GM21717 (cell line): Measurements from ENCODE around the gene FLCN.
"Not testable (repeated sequence)": the region's sequence is repeated elsewhere in the genome, so short reads cannot be mapped to it uniquely, and the experiment has no call there.

ENCODE experiments used
- ATAC-seq: cut with Tn5 transposase; IDR thresholded peaks from one replicate; pipeline ENCODE4 v1.9.1; 2021; ENCODE audit warnings: mild to moderate bottlenecking, moderate library complexity; ENCODE audit not compliant: unreplicated experiment

Gene FLCN

GRCh38 chr17:17188586-17188985, 48.4 kb downstream of the FLCN start:
- no peak for ATAC-seq

DNA sequence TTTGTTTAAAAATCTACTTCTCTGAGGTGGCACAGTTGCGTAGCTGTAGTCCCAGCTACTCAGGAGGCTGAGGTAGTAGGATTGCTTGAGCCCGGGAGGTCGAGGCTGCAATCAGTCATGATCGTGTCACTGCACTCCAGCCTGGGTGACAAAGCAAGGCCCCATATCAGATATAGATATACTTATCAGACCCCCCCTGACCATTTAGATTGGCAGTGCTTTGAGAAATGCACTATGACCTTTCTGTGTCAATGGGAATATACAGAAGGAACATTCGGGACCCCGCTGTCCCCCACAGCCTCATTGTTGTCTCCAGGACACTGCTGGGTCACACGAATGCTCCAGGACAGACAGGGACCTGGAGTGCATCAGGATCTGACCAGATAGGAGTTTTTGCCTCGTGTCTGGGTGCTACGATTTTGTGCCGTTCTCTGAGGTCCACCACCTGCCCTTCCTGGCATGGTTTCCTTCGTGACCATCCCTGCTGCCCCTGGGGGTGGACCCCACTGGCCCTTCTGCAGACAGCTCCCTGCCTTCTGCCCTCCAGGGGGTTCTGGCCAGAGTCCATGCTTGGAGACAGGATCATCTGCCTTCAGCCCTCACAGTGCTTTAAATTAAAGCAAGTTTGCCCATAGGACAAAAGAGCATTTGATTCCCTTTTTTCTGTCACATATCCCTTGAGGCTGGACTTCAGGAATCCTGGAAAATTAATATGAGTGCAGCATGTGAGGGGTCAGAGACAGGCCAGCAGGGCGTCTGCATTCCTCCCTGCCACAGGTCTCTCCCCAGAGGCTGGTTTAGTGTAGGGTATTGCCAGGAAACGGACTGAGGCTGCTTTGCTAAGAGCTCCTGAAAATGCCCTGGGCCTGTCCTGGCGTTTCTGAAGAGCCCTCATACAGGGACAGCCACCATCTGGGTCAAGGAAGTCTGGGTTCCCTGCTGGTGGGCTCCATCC, 50.1 kb downstream of the FLCN start:
- ATAC-seq: no peak

- ATAC-seq: peak; percentile 64
Observed at GRCh38 chr17:17186051-17186450, 50.9 kb downstream of the FLCN start.

DNA sequence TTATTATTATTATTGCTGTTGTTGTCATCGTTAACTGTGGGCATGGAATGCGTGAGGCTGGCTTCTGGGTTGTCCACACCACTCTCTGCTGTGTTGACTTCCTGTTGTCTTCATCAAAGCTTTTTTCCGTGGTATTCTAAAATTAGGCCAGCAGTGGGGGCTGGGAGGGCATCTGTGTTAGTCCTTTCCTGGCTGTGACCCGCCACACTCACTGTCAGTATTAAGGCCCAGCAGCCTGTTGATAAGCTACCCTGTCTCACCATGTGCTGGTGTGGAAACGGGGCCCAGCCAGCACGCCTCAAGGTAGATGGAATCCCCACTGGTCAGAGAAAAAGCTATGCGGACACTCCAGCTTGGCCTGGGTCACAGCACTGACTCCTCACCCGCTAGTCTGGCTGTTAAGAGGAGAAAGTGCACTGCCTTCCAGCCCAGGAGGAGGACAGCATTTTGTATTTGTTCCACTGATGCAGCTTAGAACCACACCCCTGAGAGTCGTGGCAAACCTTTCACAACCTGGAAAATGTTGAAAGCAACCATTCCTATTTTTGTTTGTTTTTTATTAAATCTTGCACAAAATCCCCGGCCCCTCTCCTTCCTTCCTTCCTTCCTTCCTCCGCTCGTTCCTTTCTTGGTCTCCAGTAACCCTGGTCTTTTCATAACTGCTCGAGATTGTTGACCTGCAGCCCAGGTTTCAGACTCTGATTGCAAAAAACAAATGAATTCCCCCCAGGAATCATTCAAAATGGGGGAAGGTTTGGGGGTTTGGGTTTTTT, 51.8 kb downstream of the FLCN start:
- ATAC-seq: not testable (repeated sequence)

DNA sequence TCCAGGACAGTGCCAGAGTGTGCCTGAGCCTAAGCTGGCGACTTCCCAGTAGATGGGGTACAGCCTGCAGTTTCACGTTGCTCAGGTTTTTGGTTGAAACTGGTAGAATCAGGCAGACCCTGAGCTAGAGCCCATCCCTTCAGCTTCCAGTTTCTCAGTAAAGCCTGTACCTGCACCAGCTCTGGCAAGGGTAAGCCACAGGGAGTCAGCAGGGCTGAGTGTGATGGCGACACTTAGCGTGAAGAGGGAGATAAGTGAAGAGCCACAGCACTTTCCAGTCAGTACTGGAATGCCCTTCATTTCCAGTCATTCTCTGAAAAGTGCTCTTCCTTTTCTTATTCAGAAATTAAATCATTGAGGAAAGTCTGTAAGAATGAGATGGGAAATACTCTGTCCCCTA, 53.2 kb downstream of the FLCN start:
- no peak for ATAC-seq

DNA sequence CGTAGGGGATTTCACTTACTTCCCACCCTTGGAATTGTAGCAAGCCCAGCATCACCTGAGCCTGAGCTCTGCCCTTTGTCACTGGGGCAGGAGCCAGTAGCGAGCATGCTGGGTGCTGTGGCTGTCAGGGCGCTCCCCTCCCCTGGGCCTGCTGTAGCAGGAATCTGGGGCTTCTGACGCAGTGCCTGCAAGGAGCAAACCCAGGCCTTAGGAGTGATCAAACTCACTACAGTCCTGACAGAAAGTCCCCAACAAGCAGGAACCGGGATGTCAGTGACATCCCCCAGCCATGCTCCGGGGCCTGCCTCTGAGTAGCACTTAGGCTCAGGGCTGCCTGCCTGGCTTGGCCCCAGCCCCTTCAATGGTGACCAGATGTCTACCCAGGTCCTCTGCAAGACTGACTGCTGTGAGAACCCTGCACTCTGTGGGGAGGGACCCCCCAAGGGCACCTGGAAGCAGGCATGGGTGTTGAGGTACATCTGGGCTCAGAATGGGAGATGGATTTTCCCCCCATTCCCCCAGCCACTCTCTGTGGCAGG, 54.3 kb downstream of the FLCN start:
- no peak for ATAC-seq

- ATAC-seq: no peak
Observed at GRCh38 chr17:17181666-17182597, 55.0 kb downstream of the FLCN start.

GRCh38 chr17:17180741-17181525, 56.0 kb downstream of the FLCN start:
- no peak for ATAC-seq

- ATAC-seq: no peak
Observed at GRCh38 chr17:17180141-17180603, 56.8 kb downstream of the FLCN start.

GRCh38 chr17:17179371-17179827, 57.6 kb downstream of the FLCN start:
- no peak for ATAC-seq

DNA sequence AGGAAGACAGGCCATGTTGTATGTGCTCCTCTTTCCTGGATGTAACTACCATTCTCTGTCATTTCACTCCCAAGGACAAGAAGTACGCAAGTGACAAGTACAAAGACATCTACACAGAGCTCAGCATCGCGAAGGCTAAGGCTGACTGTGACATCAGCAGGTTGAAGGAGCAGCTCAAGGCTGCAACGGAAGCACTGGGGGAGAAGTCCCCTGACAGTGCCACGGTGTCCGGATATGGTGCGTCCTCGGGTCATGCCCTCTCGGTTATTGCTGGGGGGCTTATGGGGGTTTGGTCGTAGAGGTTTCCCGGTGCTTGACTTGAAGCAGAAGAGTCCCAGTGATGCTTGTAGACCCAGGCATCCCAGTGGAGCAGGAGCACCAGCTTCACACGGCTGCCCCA, 59.8 kb downstream of the FLCN start:
- no peak for ATAC-seq

DNA sequence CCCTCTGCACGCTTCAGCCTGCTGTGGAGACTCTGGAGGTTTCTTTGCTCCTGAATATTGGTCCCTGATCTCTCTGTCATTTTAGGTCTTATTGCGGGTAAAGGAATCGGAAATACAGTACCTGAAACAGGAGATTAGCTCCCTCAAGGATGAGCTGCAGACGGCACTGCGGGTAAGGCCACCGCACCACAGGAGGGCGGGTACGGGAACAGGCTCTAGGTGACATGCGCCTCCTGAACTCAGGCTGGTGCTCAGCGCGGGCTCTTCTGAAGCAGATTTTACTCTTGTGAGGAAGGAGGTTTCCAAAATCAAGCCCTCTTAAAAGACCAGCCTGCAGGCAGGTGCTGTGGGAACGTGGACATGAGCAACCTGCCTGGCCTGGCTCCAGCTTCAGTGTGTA, 60.6 kb downstream of the FLCN start:
- no peak for ATAC-seq

DNA sequence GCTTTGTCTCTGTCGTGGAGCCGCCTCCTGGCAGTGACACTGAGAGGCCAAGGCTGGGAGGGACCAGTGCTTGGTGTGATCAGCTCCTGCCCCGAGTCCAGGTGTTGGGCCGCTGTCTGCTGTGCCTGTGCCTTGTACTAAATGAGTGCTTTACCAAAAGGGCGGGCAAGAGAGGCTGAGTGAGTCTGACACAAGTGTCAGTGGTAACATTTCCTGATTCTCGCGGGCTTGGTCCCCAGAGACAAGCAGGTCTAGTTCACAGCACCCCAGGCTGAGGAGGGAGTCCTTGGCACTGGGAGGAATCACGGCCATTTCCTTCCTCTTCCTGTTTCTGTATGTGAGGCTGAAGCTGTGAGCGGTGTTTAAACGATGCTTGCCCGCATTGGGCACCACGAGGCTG, 61.1 kb downstream of the FLCN start:
- no peak for ATAC-seq

DNA sequence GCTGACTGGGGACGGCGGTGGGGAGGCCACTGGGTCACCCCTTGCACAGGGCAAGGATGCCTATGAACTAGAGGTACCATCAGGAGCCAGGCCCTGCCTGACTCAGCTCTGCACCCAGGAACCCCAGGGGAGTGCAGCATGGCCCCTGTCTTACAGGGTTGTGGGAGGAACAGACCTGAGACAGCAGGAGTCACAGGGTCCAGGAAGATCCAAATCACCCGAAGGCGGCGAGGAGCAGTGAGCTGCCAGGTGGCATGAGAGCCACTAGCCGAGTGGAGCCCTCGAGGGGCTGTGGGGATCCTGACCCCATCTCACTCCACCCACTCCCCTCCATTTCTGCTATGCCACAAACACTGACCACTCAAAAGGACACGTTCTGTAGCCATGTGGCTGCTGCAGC, 61.6 kb downstream of the FLCN start:
- no peak for ATAC-seq

DNA sequence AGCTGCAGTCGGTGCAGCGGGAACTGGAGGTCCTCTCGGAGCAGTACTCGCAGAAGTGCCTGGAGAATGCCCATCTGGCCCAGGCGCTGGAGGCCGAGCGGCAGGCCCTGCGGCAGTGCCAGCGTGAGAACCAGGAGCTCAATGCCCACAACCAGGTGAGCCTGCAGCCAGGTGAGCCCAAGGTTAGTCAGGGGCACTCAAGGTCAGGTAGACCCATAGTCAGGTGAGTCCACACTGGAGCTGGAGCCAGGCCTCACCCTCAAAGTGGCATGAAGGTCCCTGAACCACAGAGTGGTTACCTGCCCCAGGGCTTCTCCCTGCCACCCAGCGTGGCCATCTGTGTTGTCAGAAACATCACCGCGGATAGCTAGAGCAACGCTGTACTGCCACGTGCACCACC, 63.0 kb downstream of the FLCN start:
- ATAC-seq: no peak

DNA sequence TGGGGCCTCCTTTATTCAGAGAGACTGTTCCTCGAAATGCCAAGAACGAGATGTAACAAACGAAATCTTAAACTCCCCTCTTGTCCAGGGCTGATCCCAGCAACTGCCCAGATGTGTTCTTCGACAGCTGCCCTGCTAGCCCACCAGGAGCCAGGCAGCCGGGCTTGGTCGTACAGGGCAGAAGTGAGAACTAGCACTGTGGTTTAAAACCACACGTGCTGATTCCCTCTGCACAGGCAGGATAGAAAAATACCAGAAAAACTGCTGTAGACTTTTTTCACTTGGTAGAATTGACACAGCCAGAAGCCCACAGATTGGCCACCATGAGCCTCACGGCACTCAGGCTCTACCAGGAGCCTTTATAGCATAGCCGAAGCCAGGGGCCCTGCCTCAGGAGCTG, 64.0 kb downstream of the FLCN start:
- no peak for ATAC-seq

DNA sequence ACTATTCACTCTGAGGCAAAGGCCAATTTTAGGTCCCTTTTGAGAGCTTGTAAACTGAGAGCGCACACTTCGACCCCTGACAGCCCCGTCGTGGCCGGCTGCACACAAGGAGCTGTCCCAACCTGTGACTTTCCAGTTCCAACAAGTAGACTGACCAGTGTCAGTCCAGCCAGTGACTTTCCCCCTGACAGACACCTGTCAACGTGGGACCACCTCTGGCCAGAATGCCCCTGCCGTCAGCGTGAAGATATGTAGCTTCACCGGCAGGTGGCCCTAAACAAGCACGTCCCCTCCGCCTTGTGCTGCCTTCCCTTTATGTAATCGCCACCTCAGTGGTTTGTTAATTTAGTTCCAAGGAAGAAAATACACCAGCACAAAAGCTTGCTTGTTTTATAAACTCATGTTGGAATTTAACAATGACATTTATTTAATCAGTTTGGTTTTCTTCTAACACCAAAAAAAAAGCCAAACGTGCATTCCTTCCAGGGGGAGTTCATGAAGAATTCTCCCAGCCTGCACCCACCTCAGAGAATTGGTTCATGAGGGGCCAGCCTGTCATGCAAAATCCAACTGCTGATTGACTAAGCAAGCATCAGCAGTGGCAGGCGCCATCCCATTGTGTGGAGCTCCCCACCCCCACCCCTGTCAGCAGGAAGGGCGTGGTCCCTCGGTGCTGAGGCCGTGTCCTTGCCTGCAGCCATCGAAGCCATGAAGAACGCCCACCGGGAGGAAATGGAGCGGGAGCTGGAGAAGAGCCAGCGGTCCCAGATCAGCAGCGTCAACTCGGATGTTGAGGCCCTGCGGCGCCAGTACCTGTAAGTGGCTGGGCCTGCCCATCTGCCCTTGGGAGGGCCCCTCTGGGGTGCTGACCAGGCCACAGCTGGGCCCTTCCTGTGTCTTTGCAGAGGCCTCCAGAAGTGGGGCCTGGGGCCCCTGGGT, 64.7 kb downstream of the FLCN start:
- ATAC-seq: no peak

GRCh38 chr17:17171186-17171585, 65.8 kb downstream of the FLCN start:
- ATAC-seq: no peak
